ENCODE results near the gene SH2D7. TPM values are rescaled to one million over a fixed set of nuclear protein-coding genes. Genes with fewer than 3 reads are reported as not detected.

The SH2D7 gene
- total and polyA plus RNA-seq, 2 donors (not counting 3 experiments of a cell fraction or from before 2014, with no cell fraction given), result not detected

- Histone ChIP-seq H3K27ac (ENCODE audit: insufficient read depth, low read depth, low read length) (no peak overlapping the region), H3K4me2 (ENCODE audit: insufficient read depth, low read length) (no peak overlapping the region), H3K9me1 (replicated peaks; ENCODE audit: control insufficient read depth, extremely low read depth, insufficient read depth, low read length) (no peaks in the 10 kb centered on the region), H2AFZ (ENCODE audit: low read depth, low read length) (no peak overlapping the region), H3K79me2 (ENCODE audit: control insufficient read depth, insufficient read depth, low read length) (peaks cover 87% of the 10 kb centered on the region), H3K4me1 (ENCODE audit: control insufficient read depth, extremely low read depth, insufficient read depth, low read length) (peaks cover 58% of the 10 kb centered on the region), H4K20me1 (replicated peaks; ENCODE audit: control insufficient read depth, extremely low read depth, insufficient read depth, low read length) (no peaks in the 10 kb centered on the region), H3K9me3 (replicated peaks; ENCODE audit: control insufficient read depth, insufficient read depth, low read length) (no peaks in the 10 kb centered on the region), H3K36me3 (ENCODE audit: control insufficient read depth in 2 of 2, extremely low read depth in 1 of 2, insufficient read depth in 2 of 2, low read length in 2 of 2) (no peaks in the 10 kb centered on the region), H3K9ac (replicated peaks; ENCODE audit: extremely low read depth, insufficient read depth, low read length) (no peak overlapping the region), H3K27me3 (ENCODE audit: control insufficient read depth in 2 of 2, insufficient read depth in 2 of 2, low read length in 2 of 2) (no peaks in the 10 kb centered on the region), H3K4me3 (replicated peaks in 1 of 3; ENCODE audit: insufficient read depth in 1 of 3, low read depth in 1 of 3, low read length in 3 of 3) (no peak overlapping the region)
- TF ChIP-seq POLR2A (IDR thresholded peaks at IDR 0.05; ENCODE audit: low read depth, low read length), result no peak
- no peak for TF ChIP-seq FOS (IDR thresholded peaks at IDR 0.05; ENCODE audit: borderline replicate concordance, insufficient read depth, low read length)
- no peak for TF ChIP-seq GATA2 (IDR thresholded peaks at IDR 0.05; ENCODE audit: insufficient read depth, insufficient read length, low read depth, low read length)
- TF ChIP-seq MYC (IDR thresholded peaks at IDR 0.05; ENCODE audit: low read depth, low read length), result no peak
- TF ChIP-seq, protein P1, sequence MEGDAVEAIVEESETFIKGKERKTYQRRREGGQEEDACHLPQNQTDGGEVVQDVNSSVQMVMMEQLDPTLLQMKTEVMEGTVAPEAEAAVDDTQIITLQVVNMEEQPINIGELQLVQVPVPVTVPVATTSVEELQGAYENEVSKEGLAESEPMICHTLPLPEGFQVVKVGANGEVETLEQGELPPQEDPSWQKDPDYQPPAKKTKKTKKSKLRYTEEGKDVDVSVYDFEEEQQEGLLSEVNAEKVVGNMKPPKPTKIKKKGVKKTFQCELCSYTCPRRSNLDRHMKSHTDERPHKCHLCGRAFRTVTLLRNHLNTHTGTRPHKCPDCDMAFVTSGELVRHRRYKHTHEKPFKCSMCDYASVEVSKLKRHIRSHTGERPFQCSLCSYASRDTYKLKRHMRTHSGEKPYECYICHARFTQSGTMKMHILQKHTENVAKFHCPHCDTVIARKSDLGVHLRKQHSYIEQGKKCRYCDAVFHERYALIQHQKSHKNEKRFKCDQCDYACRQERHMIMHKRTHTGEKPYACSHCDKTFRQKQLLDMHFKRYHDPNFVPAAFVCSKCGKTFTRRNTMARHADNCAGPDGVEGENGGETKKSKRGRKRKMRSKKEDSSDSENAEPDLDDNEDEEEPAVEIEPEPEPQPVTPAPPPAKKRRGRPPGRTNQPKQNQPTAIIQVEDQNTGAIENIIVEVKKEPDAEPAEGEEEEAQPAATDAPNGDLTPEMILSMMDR (IDR thresholded peaks at IDR 0.05; ENCODE audit: extremely low read depth in 1 of 2, insufficient read depth in 1 of 2, low read depth in 1 of 2, low read length in 2 of 2), result no peak
- TF ChIP-seq POLR2AphosphoS5 (IDR thresholded peaks at IDR 0.05; ENCODE audit: insufficient read depth, low read depth, low read length), result no peak
- TF ChIP-seq EZH2 (IDR thresholded peaks at IDR 0.05; ENCODE audit: borderline replicate concordance, low read depth, low read length, severe bottlenecking), result no peak
- no peak for TF ChIP-seq JUN (IDR thresholded peaks at IDR 0.05; ENCODE audit: borderline replicate concordance, insufficient read depth, insufficient read length, low read depth)
- no peak for TF ChIP-seq MAX (IDR thresholded peaks at IDR 0.05; ENCODE audit: insufficient read depth, insufficient read length)
- intact Hi-C loops (cut with micrococcal nuclease), result no loop called here
- ChIA-PET CTCF (interaction anchor here (0.9 to 1.9 kb wide), 3 partner anchors 15 to 37 kb away, joined by 3 to 6 read pairs (median 4); no protein-coding TSS in a partner anchor), POLR2A (no interaction called here)
- no TSS peak for BruUV-seq (replicated peaks)
- no peak for DNase-seq (ENCODE audit: low read depth, low spot score)
- FAIRE-seq, result no peak
- dilution Hi-C loops (cut with MboI; ENCODE audit: extremely low pct_ligation_motif_present, low sequenced_read_pairs), result no loop called here
Measured at GRCh38 chr15:78071383-78071782, 21.0 kb upstream of the SH2D7 start.
